GM19395 (cell line): ENCODE data around the gene ZNF423.

Experiments used
- ATAC-seq: cut with Tn5 transposase; IDR thresholded peaks from one replicate; pipeline ENCODE4 v1.9.1; 2021; ENCODE audit warnings: mild to moderate bottlenecking, moderate library complexity; ENCODE audit not compliant: unreplicated experiment

Gene ZNF423

GRCh38 chr16:49651996-49652395 is 203.9 kb downstream of the ZNF423 start:
- no peak for ATAC-seq

GRCh38 chr16:49651226-49651625 is 204.7 kb downstream of the ZNF423 start:
- no peak for ATAC-seq

- ATAC-seq: no peak
Measured at GRCh38 chr16:49650603-49651002, 205.3 kb downstream of the ZNF423 start.

GRCh38 chr16:49649013-49649765 is 206.7 kb downstream of the ZNF423 start:
- ATAC-seq: no peak

DNA sequence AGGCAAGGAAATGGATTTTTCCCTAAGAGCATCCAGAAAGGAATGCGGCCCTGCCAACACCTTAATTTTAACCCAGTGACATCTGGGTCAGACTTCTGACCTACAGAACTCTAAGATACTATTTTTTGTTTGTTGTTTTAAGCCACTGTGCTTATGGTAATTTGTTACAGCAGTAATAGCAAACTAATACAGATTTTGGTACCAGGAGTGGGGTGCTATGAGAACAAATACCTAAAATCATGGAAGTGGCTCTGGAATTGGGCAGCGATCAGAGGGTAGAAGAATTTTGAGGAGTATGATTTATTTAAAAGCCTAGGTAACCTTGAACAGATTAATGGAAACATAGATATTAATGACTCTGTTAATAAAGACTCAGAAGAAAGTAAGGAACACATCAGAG is 208.2 kb downstream of the ZNF423 start:
- no peak for ATAC-seq

GRCh38 chr16:49645263-49645662 is 210.6 kb downstream of the ZNF423 start:
- ATAC-seq: no peak

- ATAC-seq: no peak
Measured at GRCh38 chr16:49644145-49644463, 211.8 kb downstream of the ZNF423 start.

DNA sequence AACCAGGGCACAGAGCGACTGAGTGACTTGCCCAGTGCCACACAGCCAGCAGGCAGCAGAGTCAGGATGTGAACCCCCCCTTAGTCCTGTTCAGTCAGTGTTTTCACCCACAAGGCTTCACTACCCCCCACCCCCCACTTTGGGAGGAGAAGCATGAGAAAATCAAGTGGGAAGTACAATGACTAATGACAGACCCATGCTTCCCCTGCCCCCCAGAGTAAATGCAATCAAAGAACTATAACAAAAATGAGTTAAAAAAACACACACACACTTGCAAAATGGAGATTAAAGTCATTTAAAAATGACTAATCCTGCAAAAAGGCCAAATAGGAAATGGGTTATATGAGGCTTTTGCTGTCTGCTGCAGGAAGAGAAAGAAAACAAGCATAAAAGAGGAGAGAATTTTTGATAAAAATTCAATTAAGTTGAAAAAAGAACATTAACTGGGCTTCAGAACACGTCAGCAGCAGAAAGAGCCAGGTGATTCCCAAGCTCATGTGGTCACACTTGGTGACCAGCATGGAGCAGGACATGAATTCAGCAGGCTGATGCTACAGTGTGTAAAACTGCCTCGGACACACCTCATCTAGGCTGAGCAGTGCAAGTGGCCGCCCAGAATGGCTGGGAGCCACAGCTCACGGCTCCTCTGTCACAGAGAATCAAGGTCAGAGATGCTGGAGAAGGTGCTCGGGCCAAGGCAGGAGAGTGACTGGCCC is 212.3 kb downstream of the ZNF423 start:
- no peak for ATAC-seq

DNA sequence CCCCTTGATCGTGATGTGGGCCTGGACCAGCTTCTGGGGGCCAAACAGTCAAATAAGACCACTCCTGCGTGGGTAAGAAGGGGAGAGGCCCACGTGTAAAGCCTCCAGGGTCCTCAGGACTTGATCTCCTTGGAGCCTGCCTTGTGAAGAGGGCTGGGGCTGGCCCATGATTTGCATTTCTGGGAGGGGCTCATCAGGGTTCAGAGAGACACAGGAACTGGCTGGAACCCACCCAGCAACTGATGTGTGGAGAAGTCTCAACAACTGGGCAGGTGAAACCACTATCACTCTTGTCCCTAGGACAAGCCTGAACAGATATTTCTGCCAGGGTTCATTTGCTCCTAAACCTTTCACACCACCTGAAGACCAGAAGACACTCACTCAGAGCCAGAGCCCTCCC is 214.7 kb downstream of the ZNF423 start:
- no peak for ATAC-seq

GRCh38 chr16:49640581-49640980 is 215.3 kb downstream of the ZNF423 start:
- ATAC-seq: no peak

DNA sequence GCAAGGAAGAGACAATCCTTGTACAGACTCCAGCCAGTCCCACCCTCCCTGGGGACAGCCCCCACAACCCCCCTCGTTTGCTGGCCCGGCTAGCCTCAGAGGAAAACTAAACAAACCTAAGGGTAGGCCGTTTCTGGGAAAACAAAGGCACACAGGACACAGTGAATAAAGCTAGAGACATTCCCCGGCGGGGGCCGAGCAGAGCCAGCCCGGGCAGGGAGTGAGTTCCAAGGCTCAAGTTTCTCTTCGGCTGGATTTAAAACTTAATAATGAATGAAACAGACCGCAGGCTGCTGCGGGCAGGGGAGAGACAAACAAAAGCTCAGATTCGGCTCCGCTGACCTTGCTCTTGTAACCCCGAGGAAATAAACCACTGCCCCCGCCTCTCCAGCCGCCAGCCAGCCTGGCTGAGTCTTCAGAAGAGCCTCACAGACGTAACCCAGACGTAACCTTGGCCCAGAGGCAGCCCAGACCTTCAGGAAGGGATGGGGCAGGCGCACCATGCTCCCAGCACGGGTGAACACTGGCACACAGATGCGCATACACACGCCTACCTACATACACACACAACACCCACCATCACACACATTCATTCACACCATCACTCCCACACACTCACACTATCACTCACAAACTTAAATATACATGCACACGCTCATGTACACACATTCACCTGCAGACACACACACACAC is 216.0 kb downstream of the ZNF423 start:
- ATAC-seq: no peak

GRCh38 chr16:49638673-49639610 is 217.0 kb downstream of the ZNF423 start:
- no peak for ATAC-seq

DNA sequence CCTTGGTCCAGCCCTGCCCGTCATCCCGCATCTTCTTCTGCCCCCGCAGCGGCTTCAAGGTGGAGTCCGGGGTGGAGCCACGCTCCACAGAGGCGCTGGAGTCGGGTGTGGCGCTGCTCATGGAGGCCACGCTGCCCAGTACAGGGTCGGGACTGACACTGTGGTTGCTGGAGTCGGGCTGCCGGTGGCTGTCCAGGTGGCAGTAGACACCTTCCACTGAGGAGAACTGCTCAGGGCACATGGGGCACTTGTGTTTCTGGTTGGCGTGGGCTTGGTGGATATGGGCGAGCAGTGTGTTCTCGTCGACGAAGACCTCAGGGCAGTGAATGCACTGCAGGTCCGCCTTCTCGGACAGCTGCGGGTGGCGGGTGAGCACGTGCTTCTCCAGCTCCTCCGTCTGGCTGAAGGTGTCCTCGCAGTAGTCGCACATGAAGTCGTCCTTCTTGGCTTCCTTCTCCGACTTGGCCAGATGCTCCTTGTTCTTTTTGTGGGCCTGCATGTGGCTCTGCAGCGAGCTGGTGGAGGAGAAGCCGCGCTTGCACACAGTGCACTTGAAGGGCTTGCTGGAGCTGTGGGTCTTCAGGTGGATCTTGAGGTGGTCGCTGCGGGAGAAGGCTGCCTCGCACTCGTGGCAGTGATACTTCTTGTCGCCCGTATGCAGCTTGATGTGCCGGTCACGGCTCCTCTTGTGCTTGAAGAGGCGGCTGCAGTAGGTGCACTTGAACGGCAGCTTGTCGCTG is 217.8 kb downstream of the ZNF423 start:
- ATAC-seq: no peak

GRCh38 chr16:49637511-49637910 is 218.4 kb downstream of the ZNF423 start:
- no peak for ATAC-seq

DNA sequence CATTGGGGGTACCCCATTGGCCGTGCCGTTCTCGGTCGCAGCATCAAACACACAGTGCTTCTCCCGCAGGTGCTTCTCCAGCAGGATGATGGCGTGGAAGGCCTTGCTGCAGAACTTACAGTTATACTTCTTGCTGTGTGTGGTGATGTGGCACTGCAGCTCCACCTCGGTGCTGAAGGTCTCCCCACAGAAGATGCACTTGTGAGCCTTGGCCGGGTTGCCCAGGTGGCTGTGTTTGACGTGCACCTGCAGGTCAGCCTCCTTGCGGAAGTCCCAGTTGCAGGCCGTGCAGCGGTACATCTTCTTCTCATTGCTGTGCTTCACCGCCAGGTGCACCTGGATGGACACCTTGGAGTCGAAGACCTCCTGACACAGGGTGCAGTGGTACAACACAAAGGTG is 219.3 kb downstream of the ZNF423 start:
- no peak for ATAC-seq

DNA sequence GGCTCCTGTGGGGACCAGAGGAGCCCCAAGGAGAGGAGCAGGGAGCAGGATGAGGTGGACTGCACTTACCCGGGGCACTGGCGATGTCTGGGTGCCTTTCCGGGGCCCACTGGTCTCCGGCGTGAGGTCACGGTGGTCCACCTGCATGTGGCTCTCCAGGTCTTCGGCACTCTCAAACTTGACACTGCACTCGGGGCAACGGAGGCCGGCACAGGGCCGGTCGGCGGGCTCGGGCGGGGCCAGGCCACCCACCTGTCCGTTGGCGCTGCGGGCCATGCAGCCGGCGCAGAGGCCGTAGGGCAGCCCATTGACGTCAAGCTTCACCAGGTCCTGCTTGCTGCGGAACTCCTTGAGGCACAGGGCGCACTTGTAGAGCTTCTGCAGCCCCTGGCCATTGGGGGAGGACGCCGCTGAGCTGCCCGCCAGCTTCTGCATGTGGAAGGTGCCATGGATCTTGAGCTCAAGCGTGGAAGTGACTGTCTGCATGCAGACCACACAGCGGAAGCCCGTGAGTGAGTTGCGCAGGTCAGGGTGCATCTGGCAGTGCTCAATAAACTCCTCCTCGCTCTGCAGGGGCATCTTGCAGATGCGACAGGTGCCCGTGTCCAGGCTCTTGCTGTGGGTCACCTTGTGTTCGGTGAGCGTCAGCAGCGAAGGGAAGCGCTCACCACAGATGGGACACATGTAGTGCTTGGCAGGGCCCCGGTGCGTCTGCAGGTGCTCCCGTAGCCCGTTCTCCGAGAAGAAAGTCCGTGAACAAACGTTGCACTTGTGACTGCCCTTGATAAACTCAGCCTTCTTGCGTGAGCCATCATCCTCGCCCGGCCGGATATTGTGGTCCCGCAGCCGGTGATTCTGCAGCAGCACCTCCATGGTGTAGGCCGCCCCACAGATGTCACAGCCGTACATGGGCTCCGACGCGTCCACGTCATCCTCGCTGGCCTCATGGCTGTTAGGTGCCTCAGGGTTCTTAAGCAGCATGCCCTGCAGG is 220.0 kb downstream of the ZNF423 start:
- no peak for ATAC-seq

GRCh38 chr16:49635009-49635350 is 220.9 kb downstream of the ZNF423 start:
- no peak for ATAC-seq

DNA sequence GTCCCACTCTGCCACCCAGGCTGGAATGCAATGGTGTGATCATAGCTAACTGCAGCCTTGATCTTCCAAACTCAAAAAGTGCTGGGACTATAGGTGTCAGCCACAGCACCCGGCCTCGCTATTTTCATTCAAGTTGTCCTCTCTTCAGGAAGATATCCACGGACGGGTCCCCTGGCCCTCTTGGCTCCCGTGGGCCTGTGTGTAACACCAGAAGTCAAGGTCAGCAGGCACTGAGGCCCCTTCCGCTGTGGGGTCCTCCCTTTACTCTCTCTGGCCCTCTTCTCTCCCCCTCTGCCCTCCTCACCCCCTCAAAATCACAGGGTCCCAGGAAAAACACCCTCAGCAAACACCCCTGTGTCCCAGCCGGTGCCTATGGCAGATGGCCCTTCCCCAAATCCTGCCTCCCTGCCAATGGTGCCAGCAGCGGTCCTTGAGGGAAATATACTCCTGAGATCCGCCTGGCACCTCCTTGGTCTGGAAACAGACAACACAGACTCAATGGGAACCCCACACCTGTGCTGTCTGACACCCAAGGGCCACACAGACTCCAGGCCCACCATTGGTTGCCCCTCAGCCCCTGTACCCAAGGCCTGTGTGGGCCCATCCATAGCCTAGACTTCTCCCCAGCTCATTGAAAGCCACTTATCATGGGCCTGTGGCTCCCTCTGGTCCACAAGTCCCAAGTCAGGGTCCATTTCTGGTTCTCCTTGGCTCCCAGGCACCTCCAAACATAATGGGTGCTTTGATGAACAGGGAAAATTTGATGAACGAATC is 221.5 kb downstream of the ZNF423 start:
- no peak for ATAC-seq
